Measurements from ENCODE around the gene LRMDA. TPM values are rescaled to one million over a fixed set of nuclear protein-coding genes. Genes with fewer than 3 reads are reported as not detected.

Gene LRMDA
- total and polyA plus RNA-seq, 10 of the 15 experiments (the other 5 are each of a cell fraction or from before 2014, with no cell fraction given), result 0.07 to 0.54 (median 0.29) TPM; not detected in 4

GRCh38 chr10:76546411-76546810 is 1115.0 kb downstream of the LRMDA start:
- H3K4me3 ChIP-seq, result no peak overlapping the region
- no peaks in the 10 kb centered on the region for H3K4me1 ChIP-seq (ENCODE audit: control insufficient read depth, insufficient read depth, low read length)
- H3K27ac ChIP-seq (ENCODE audit: control insufficient read depth, insufficient read depth), result no peak overlapping the region
- in situ Hi-C loops (cut with MboI), result loop anchor here (5.0 to 25.0 kb wide), 2 partner anchors 436 to 1159 kb away; no protein-coding TSS in a partner anchor
- BruUV-seq (replicated peaks), result no TSS peak
- TF ChIP-seq HDAC6 (IDR thresholded peaks at IDR 0.05; ENCODE audit: unreplicated experiment), result no peak
- no peak for TF ChIP-seq CBFB (IDR thresholded peaks at IDR 0.05; ENCODE audit: low read depth)
- no peak for TF ChIP-seq MYB (IDR thresholded peaks at IDR 0.05; ENCODE audit: borderline replicate concordance, low read depth, low read length)
- no peak for TF ChIP-seq RFX5 (IDR thresholded peaks at IDR 0.05; ENCODE audit: low read depth, low read length)
- CTCF ChIA-PET, result interaction anchor here (0.7 to 2.2 kb wide), 9 partner anchors 9 to 439 kb away, joined by 3 to 9 read pairs (median 4); no protein-coding TSS in a partner anchor
- WGBS (ENCODE audit: insufficient coverage, insufficient replicate concordance, low lambda C conversion rate, missing lambda C conversion rate), result 0% methylated on average over 2 of the region's 2 CpGs
- no peak overlapping the region for H2AFZ ChIP-seq (ENCODE audit: control insufficient read depth, low read depth, low read length)
- SMC1A ChIA-PET (ENCODE audit: uncharacterized antibody, unreplicated experiment), result interaction anchor here (0.6 to 1.5 kb wide), 9 partner anchors 9 to 1146 kb away, joined by 3 to 5 read pairs (median 3); no protein-coding TSS in a partner anchor
- no peak overlapping the region for H3K4me2 ChIP-seq (ENCODE audit: control insufficient read depth, insufficient read depth)
- RAD21 ChIA-PET (ENCODE audit: unreplicated experiment), result interaction anchor here (0.7 to 0.9 kb wide), 2 partner anchors 240 to 243 kb away, joined by 3 read pairs; no protein-coding TSS in a partner anchor
- H3K27me3 ChIP-seq (replicated peaks in 1 of 2; ENCODE audit: control insufficient read depth in 2 of 2, insufficient read depth in 2 of 2, low read length in 1 of 2), result no peaks in the 10 kb centered on the region
- H3K9me3 ChIP-seq (replicated peaks; ENCODE audit: control insufficient read depth, insufficient read depth, low read length), result no peaks in the 10 kb centered on the region
- POLR2A ChIA-PET, result no interaction called here
- ATAC-seq (no peak), FAIRE-seq (no peak), DNase-seq (ENCODE audit: low read depth, low spot score) (no peak)
- no peaks in the 10 kb centered on the region for H3K79me2 ChIP-seq (ENCODE audit: control insufficient read depth, insufficient read depth, low read length)
- H4K20me1 ChIP-seq (ENCODE audit: control insufficient read depth, insufficient read depth), result no peaks in the 10 kb centered on the region
- H3K9ac ChIP-seq (ENCODE audit: control insufficient read depth, insufficient read depth, low read length), result no peak overlapping the region
- H3K36me3 ChIP-seq (ENCODE audit: control insufficient read depth in 2 of 2, insufficient read depth in 2 of 2, low read length in 1 of 2), result no peaks in the 10 kb centered on the region
- intact Hi-C loops (cut with micrococcal nuclease; ENCODE audit: unreplicated experiment), result loop anchor here (5.0 to 10.0 kb wide), 3 partner anchors 242 to 566 kb away; no protein-coding TSS in a partner anchor

GRCh38 chr10:76547352-76547972 is 1116.0 kb downstream of the LRMDA start:
- FAIRE-seq, result peak; percentile 38
- BruUV-seq (replicated peaks), result no TSS peak
- in situ Hi-C loops (cut with MboI), result loop anchor here (5.0 to 25.0 kb wide), 2 partner anchors 435 to 1160 kb away; no protein-coding TSS in a partner anchor
- RAD21 ChIA-PET (ENCODE audit: unreplicated experiment), result interaction anchor here (0.7 to 1.0 kb wide), 2 partner anchors 235 to 238 kb away, joined by 3 read pairs; no protein-coding TSS in a partner anchor
- Histone ChIP-seq H4K20me1 (ENCODE audit: control insufficient read depth, insufficient read depth) (no peaks in the 10 kb centered on the region), H3K4me1 (ENCODE audit: control insufficient read depth, insufficient read depth, low read length) (no peaks in the 10 kb centered on the region), H3K36me3 (ENCODE audit: control insufficient read depth in 2 of 2, insufficient read depth in 2 of 2, low read length in 1 of 2) (no peaks in the 10 kb centered on the region), H3K4me2 (ENCODE audit: control insufficient read depth, insufficient read depth) (no peak overlapping the region), H3K4me3 (no peak overlapping the region), H3K9me3 (replicated peaks; ENCODE audit: control insufficient read depth, insufficient read depth, low read length) (no peaks in the 10 kb centered on the region), H3K27me3 (replicated peaks in 1 of 2; ENCODE audit: control insufficient read depth in 2 of 2, insufficient read depth in 2 of 2, low read length in 1 of 2) (no peaks in the 10 kb centered on the region), H2AFZ (ENCODE audit: control insufficient read depth, low read depth, low read length) (no peak overlapping the region), H3K79me2 (ENCODE audit: control insufficient read depth, insufficient read depth, low read length) (no peaks in the 10 kb centered on the region), H3K27ac (ENCODE audit: control insufficient read depth, insufficient read depth) (no peak overlapping the region), H3K9ac (ENCODE audit: control insufficient read depth, insufficient read depth, low read length) (no peak overlapping the region)
- peak; percentile 77 for ATAC-seq
- POLR2A ChIA-PET, result no interaction called here
- CTCF ChIA-PET, result interaction anchor here (0.6 to 2.2 kb wide), 11 partner anchors 10 to 452 kb away, joined by 3 to 9 read pairs (median 3); no protein-coding TSS in a partner anchor
- WGBS (ENCODE audit: insufficient coverage, insufficient replicate concordance, low lambda C conversion rate, missing lambda C conversion rate), result 31% methylated on average over 11 of the region's 11 CpGs
- SMC1A ChIA-PET (ENCODE audit: uncharacterized antibody, unreplicated experiment), result interaction anchor here (0.9 to 1.2 kb wide), 5 partner anchors 77 to 436 kb away, joined by 3 to 6 read pairs (median 3); no protein-coding TSS in a partner anchor
- intact Hi-C loops (cut with micrococcal nuclease; ENCODE audit: unreplicated experiment), result loop anchor here (5.0 to 10.0 kb wide), 3 partner anchors 243 to 565 kb away; no protein-coding TSS in a partner anchor
- no peak for DNase-seq (ENCODE audit: low read depth, low spot score)
- TF ChIP-seq MXI1 (IDR thresholded peaks at IDR 0.05; ENCODE audit: low read depth, low read length) (no peak), SIX5 (IDR thresholded peaks at IDR 0.05; ENCODE audit: low read depth, low read length, severe bottlenecking) (no peak), RB1 (IDR thresholded peaks at IDR 0.05; ENCODE audit: borderline replicate concordance) (no peak), PBX3 (IDR thresholded peaks at IDR 0.05; ENCODE audit: insufficient replicate concordance, low read depth, low read length) (no peak), ZSCAN29 (IDR thresholded peaks at IDR 0.05) (no peak), CTCF (IDR thresholded peaks at IDR 0.05 in 2 of 3, conservative IDR thresholded peaks at IDR 0.05 in 1 of 3; ENCODE audit: control insufficient read depth in 2 of 3, extremely low read depth in 1 of 3, insufficient read depth in 1 of 3, low read depth in 3 of 3, low read length in 3 of 3) (peak; percentile 62 to 65 (median 65)), FOS (IDR thresholded peaks at IDR 0.05; ENCODE audit: borderline replicate concordance, extremely low read depth, insufficient read length) (no peak), KDM1A (IDR thresholded peaks at IDR 0.05; ENCODE audit: borderline replicate concordance) (no peak)

Measured in GM12878 (cell line).